H9 (cell line): ENCODE results near the gene DGKD. TPM values are rescaled to one million over a fixed set of nuclear protein-coding genes. Genes with fewer than 3 reads are reported as not detected.

Source experiments
- DNase-seq: peaks from one replicate; pipeline ENCODE4 v3.0.0-alpha.2; 2017
- H2AFZ ChIP-seq: one replicate; pipeline ENCODE4 v1.6.1; 2013; ENCODE audit warnings: mild to moderate bottlenecking, low read length, control low read depth, moderate library complexity
- H2AK5ac ChIP-seq: 2 replicates; pipeline ENCODE4 v1.6.1; 2013; ENCODE audit warnings: low read length, control low read depth, mixed read lengths; ENCODE audit not compliant: insufficient read length
- H2BK120ac ChIP-seq: one replicate; pipeline ENCODE4 v1.6.1; 2013; ENCODE audit warnings: low read depth, mild to moderate bottlenecking, low read length, control low read depth, inconsistent platforms; ENCODE audit not compliant: poor library complexity, severe bottlenecking
- H2BK12ac ChIP-seq: 2 replicates; pipeline ENCODE4 v1.6.1; 2013; ENCODE audit warnings: low read length, control low read depth, mixed read lengths, low read depth; ENCODE audit not compliant: insufficient read length
- H2BK15ac ChIP-seq: 2 replicates; pipeline ENCODE4 v1.6.1; 2013; ENCODE audit warnings: low read depth, low read length, control low read depth
- H2BK20ac ChIP-seq: one replicate; pipeline ENCODE4 v1.6.1; 2013; ENCODE audit warnings: low read depth, mild to moderate bottlenecking, low read length, control low read depth, inconsistent platforms; ENCODE audit not compliant: poor library complexity, severe bottlenecking
- H2BK5ac ChIP-seq: 2 replicates; pipeline ENCODE4 v1.6.1; 2013; ENCODE audit warnings: low read length, control low read depth, mixed read lengths; ENCODE audit not compliant: insufficient read length
- H3K14ac ChIP-seq: 2 replicates; pipeline ENCODE4 v1.6.1; 2013; ENCODE audit warnings: low read length, control low read depth; ENCODE audit not compliant: insufficient read depth
- H3K18ac ChIP-seq: 2 replicates; pipeline ENCODE4 v1.6.1; 2013; ENCODE audit warnings: low read depth, mild to moderate bottlenecking, mixed read lengths, low read length, control low read depth; ENCODE audit not compliant: insufficient read length
- H3K23ac ChIP-seq: 2 replicates; pipeline ENCODE4 v1.6.1; 2013; ENCODE audit warnings: low read length, control low read depth, mixed read lengths, low read depth; ENCODE audit not compliant: insufficient read length
- H3K23me2 ChIP-seq: 2 replicates; pipeline ENCODE4 v1.6.1; 2013; ENCODE audit warnings: low read depth, mild to moderate bottlenecking, mixed read lengths, low read length, control low read depth; ENCODE audit not compliant: insufficient read length, poor library complexity, severe bottlenecking
- H3K27ac ChIP-seq: 2 replicates; pipeline ENCODE4 v1.5.1; 2013; ENCODE audit warnings: low read length, control low read depth, mixed read lengths, low read depth; ENCODE audit not compliant: insufficient read length
- H3K27me3 ChIP-seq: 2 replicates; pipeline ENCODE4 v1.6.1; 2013; ENCODE audit warnings: low read length, control low read depth, inconsistent platforms; ENCODE audit not compliant: insufficient read depth
- H3K4ac ChIP-seq: 2 replicates; pipeline ENCODE4 v1.6.1; 2013; ENCODE audit warnings: low read depth, mild to moderate bottlenecking, control low read depth, inconsistent platforms, low read length, moderate library complexity
- H3K4me1 ChIP-seq: 2 replicates; pipeline ENCODE4 v1.6.1; 2013; ENCODE audit warnings: low read length, control low read depth, inconsistent platforms; ENCODE audit not compliant: insufficient read depth
- H3K4me2 ChIP-seq: 2 replicates; pipeline ENCODE4 v1.6.1; 2013; ENCODE audit warnings: low read length, control low read depth, mixed read lengths; ENCODE audit not compliant: insufficient read length, insufficient read depth
- H3K56ac ChIP-seq: 2 replicates; pipeline ENCODE4 v1.6.1; 2013; ENCODE audit warnings: low read depth, mild to moderate bottlenecking, mixed read lengths, low read length, control low read depth; ENCODE audit not compliant: insufficient read length
- H3K79me1 ChIP-seq: 2 replicates; pipeline ENCODE4 v1.6.1; 2013; ENCODE audit warnings: low read depth, mild to moderate bottlenecking, moderate library complexity, low read length, control low read depth, inconsistent platforms; ENCODE audit not compliant: insufficient read depth, poor library complexity, severe bottlenecking
- H3K79me2 ChIP-seq: 2 replicates; pipeline ENCODE4 v1.6.1; 2013; ENCODE audit warnings: low read length, control low read depth, inconsistent platforms; ENCODE audit not compliant: insufficient read depth
- H3K9ac ChIP-seq: 2 replicates; pipeline ENCODE4 v1.6.1; 2013; ENCODE audit warnings: low read length, control low read depth, mixed read lengths; ENCODE audit not compliant: insufficient read length; ENCODE audit errors: extremely low read depth
- H3K9me3 ChIP-seq: one replicate; pipeline ENCODE4 v1.6.1; 2013; ENCODE audit warnings: low read depth, low read length, inconsistent platforms; ENCODE audit not compliant: control insufficient read depth
- H3T11ph ChIP-seq: one replicate; pipeline ENCODE4 v1.6.1; 2013; ENCODE audit warnings: mild to moderate bottlenecking, low read length, control low read depth, inconsistent platforms
- H4K20me1 ChIP-seq: one replicate; pipeline ENCODE4 v1.6.1; 2013; ENCODE audit not compliant: control insufficient read depth, insufficient read length, insufficient read depth
- H4K5ac ChIP-seq: 2 replicates; pipeline ENCODE4 v1.6.1; 2013; ENCODE audit warnings: low read depth, mild to moderate bottlenecking, mixed read lengths, low read length, control low read depth; ENCODE audit not compliant: insufficient read length
- H4K8ac ChIP-seq: replicated peaks from 2 replicates; pipeline ENCODE4 v1.6.1; 2013; ENCODE audit warnings: low read length, control low read depth, mixed read lengths, low read depth; ENCODE audit not compliant: insufficient read length
- H4K91ac ChIP-seq: 2 replicates; pipeline ENCODE4 v1.6.1; 2013; ENCODE audit warnings: low read depth, mild to moderate bottlenecking, moderate library complexity, mixed read lengths, low read length, control low read depth; ENCODE audit not compliant: insufficient read length
- H3K27ac Mint-ChIP-seq, 3 experiments: 2 replicates in 2 of 3; 3 replicates in 1 of 3; pipeline ENCODE4 v1.8.0; 2020 to 2021; ENCODE audit warnings: mixed read lengths in 3 of 3, mild to moderate bottlenecking in 1 of 3, moderate library complexity in 1 of 3
- H3K27me3 Mint-ChIP-seq: 2 replicates; pipeline ENCODE4 v1.8.0; 2021; ENCODE audit warnings: low read depth, mild to moderate bottlenecking, moderate library complexity, mixed read lengths
- H3K36me3 Mint-ChIP-seq, 3 experiments: 2 replicates in 2 of 3; 3 replicates in 1 of 3; pipeline ENCODE4 v1.8.0; 2020 to 2021; ENCODE audit warnings: low read depth in 3 of 3, mixed read lengths in 3 of 3; ENCODE audit not compliant: insufficient read depth in 1 of 3
- H3K4me1 Mint-ChIP-seq, 2 experiments: 2 replicates each; pipeline ENCODE4 v1.8.0; 2020; ENCODE audit warnings: mixed read lengths in 2 of 2
- H3K4me3 Mint-ChIP-seq, 2 experiments: 2 replicates in 1 of 2; 3 replicates in 1 of 2; pipeline ENCODE4 v1.8.0; 2020 to 2021; ENCODE audit warnings: mild to moderate bottlenecking in 2 of 2, mixed read lengths in 2 of 2, moderate library complexity in 1 of 2
- H3K9me3 Mint-ChIP-seq, 2 experiments: 2 replicates in 1 of 2; 3 replicates in 1 of 2; pipeline ENCODE4 v1.8.0; 2020; ENCODE audit warnings: mild to moderate bottlenecking in 2 of 2, mixed read lengths in 2 of 2, moderate library complexity in 1 of 2
- CTCF ChIP-seq: fragments of 200-600 bp; sonication (generic); conservative IDR thresholded peaks from 3 replicates; pipeline ENCODE4 v1.8.0; 2021; ENCODE audit warnings: antibody characterized with exemption, mild to moderate bottlenecking
- WGBS: extraction: QIAGEN DNeasy Blood & Tissue Kit; methylation state at CpG from one replicate; pipeline ENCODE4 v1.1.7; 2013; ENCODE audit warnings: missing lambda C conversion rate, low lambda C conversion rate, mixed read lengths; ENCODE audit not compliant: insufficient read length; ENCODE audit errors: extremely low coverage; 5-methylcytosine and 5-hydroxymethylcytosine counted together
- total RNA-seq: library from RNA; stranded (reverse); gene quantifications from 2 replicates; pipeline ENCODE4 v1.2.1, GENCODE V29; 2021

The DGKD gene
- total RNA-seq, 1 experiment from 2014 or later, result 20.7 TPM

GRCh38 chr2:233359823-233360222 is 5.5 kb downstream of the DGKD start:
- Mint-ChIP-seq H3K9me3 (no peaks in the 10 kb centered on the region), H3K4me1 (peaks cover 11 to 12% of the 10 kb centered on the region in 2 experiments), H3K27ac (no peak overlapping the region; a peak in 1 of 7 replicates), H3K36me3 (peaks cover 0 to 2% (median 1%) of the 10 kb centered on the region in 3 experiments; a peak in 4 of 7 replicates), H3K27me3 (peaks cover 19% of the 10 kb centered on the region), H3K4me3 (no peak overlapping the region)
- Histone ChIP-seq H2BK15ac (no peak overlapping the region), H3K4me1 (no peaks in the 10 kb centered on the region; the same call in 1 of the 2 replicates), H2AK5ac (no peak overlapping the region), H3K79me2 (peaks cover 1% of the 10 kb centered on the region; the same call in 1 of the 2 replicates), H3K18ac (no peak overlapping the region), H4K5ac (no peak overlapping the region), H2BK120ac (no peak overlapping the region), H2BK20ac (no peak overlapping the region), H3K14ac (no peak overlapping the region), H3K27ac (no peak overlapping the region), H3K4me2 (no peak overlapping the region), H2BK5ac (no peak overlapping the region), H2BK12ac (no peak overlapping the region), H3K9ac (no peak overlapping the region), H3K27me3 (peaks cover 5% of the 10 kb centered on the region; the same call in 1 of the 2 replicates), H4K91ac (no peak overlapping the region), H4K20me1 (no peaks in the 10 kb centered on the region), H3K23ac (no peak overlapping the region), H2AFZ (no peak overlapping the region), H3T11ph (no peak overlapping the region), H3K23me2 (peaks cover 6% of the 10 kb centered on the region), H4K8ac (no peak overlapping the region), H3K4ac (no peak overlapping the region), H3K56ac (no peak overlapping the region), H3K9me3 (no peaks in the 10 kb centered on the region), H3K79me1 (no peaks in the 10 kb centered on the region)
- TF ChIP-seq CTCF, result no peak
- WGBS, result no CpG with 5 or more reads among the region's 3 CpGs
- no peak for DNase-seq
